PC-9 (cell line): ENCODE data around the gene AQP4. TPM values are rescaled to one million over a fixed set of nuclear protein-coding genes. Genes with fewer than 3 reads are reported as not detected.

Source experiments
- BruUV-seq: library from RNA; stranded (reverse); fragments of 400-500 nt; replicated peaks from 2 replicates; lab custom pipeline; 2021; lab: Mats Ljungman, UMichigan
- CTCF ChIA-PET: fragments of 300-600 bp; sonication (Branson Sonifier 250); formaldehyde crosslinking; loops from one replicate; lab custom pipeline; 2022; ENCODE audit warnings: antibody characterized with exemption; lab: Charles Lee
- POLR2A ChIA-PET: fragments of 300-600 bp; sonication (Branson Sonifier 250); formaldehyde crosslinking; loops from one replicate; lab custom pipeline; 2022; ENCODE audit warnings: antibody characterized with exemption; ENCODE audit not compliant: unreplicated experiment; lab: Charles Lee
- DNase-seq, 2 experiments: peaks; one replicate each; pipeline versions ENCODE4 v3.0.0 to v3.0.0-alpha.2; 2015 to 2022; ENCODE audit warnings: mixed read lengths in 1 of 2
- H2AFZ ChIP-seq: fragments of 200-600 bp; sonication (generic); 2 replicates; pipeline ENCODE4 v1.8.1; 2017; ENCODE audit warnings: antibody characterized with exemption
- H3F3A ChIP-seq: fragments of 200-600 bp; sonication (generic); 2 replicates; pipeline ENCODE4 v1.8.1; 2017; ENCODE audit warnings: antibody characterized with exemption, mild to moderate bottlenecking, low read depth; ENCODE audit not compliant: insufficient read depth
- H3K27ac ChIP-seq: fragments of 200-600 bp; sonication (generic); 2 replicates; pipeline ENCODE4 v1.6.1; 2016; ENCODE audit warnings: mixed run types
- H3K27me3 ChIP-seq: fragments of 200-600 bp; sonication (generic); 2 replicates; pipeline ENCODE4 v1.6.1; 2016; ENCODE audit warnings: low read depth, mixed run types; ENCODE audit not compliant: insufficient read depth
- H3K36me3 ChIP-seq: fragments of 200-600 bp; sonication (generic); 2 replicates; pipeline ENCODE4 v1.6.1; 2016; ENCODE audit warnings: low read depth, mixed run types
- H3K4me1 ChIP-seq: fragments of 200-600 bp; sonication (generic); replicated peaks from 2 replicates; pipeline ENCODE4 v1.6.1; 2016; ENCODE audit warnings: mixed run types; ENCODE audit not compliant: insufficient read depth
- H3K4me2 ChIP-seq: fragments of 200-600 bp; sonication (generic); 2 replicates; pipeline ENCODE4 v1.6.1; 2017; ENCODE audit warnings: mixed run types
- H3K4me3 ChIP-seq: fragments of 200-600 bp; sonication (generic); 2 replicates; pipeline ENCODE4 v1.6.1; 2016; ENCODE audit warnings: mixed run types
- H3K79me2 ChIP-seq: fragments of 200-600 bp; sonication (generic); 2 replicates; pipeline ENCODE4 v1.6.1; 2017; ENCODE audit warnings: low read depth, mixed run types
- H3K9me2 ChIP-seq: fragments of 200-600 bp; sonication (generic); 2 replicates; pipeline ENCODE4 v1.8.1; 2017; ENCODE audit warnings: mild to moderate bottlenecking; ENCODE audit not compliant: insufficient read depth
- H3K9me3 ChIP-seq: fragments of 200-600 bp; sonication (generic); 2 replicates; pipeline ENCODE4 v1.8.1; 2016; ENCODE audit warnings: low read depth; ENCODE audit not compliant: insufficient read depth
- H4K20me1 ChIP-seq: fragments of 200-600 bp; sonication (generic); 2 replicates; pipeline ENCODE4 v1.8.1; 2017; ENCODE audit not compliant: insufficient read depth
- EZH2 ChIP-seq: fragments of 200-600 bp; sonication (generic); IDR thresholded peaks from 2 replicates; pipeline ENCODE4 v1.8.0; 2017; ENCODE audit warnings: antibody characterized with exemption, low read depth
- intact Hi-C: fragments of 100-400 bp; cut with micrococcal nuclease; formaldehyde crosslinking; loops from one replicate; pipeline ENCODE4 v1.10.0; 2022; ENCODE audit not compliant: unreplicated experiment
- total RNA-seq: library from RNA; stranded (reverse); gene quantifications from 2 replicates; pipeline ENCODE4 v1.2.3, GENCODE V29; 2021
- TF ChIP-seq, protein P1 (sequence below): fragments of 200-600 bp; sonication (generic); conservative IDR thresholded peaks from 2 replicates; pipeline ENCODE4 v1.6.1; 2017; ENCODE audit warnings: mixed run types, antibody characterized with exemption, mild to moderate bottlenecking, moderate library complexity

The AQP4 gene
- total RNA-seq, 1 experiment from 2014 or later: not detected

GRCh38 chr18:26840965-26841364 lies 24.5 kb downstream of the AQP4 start:
- H3K36me3 ChIP-seq: no peaks in the 10 kb centered on the region
- no peaks in the 10 kb centered on the region for H3K9me3 ChIP-seq
- no peak overlapping the region for H3K4me2 ChIP-seq
- H3K9me2 ChIP-seq: no peaks in the 10 kb centered on the region
- H2AFZ ChIP-seq: no peak overlapping the region
- no peak for TF ChIP-seq EZH2
- TF ChIP-seq, protein P1, sequence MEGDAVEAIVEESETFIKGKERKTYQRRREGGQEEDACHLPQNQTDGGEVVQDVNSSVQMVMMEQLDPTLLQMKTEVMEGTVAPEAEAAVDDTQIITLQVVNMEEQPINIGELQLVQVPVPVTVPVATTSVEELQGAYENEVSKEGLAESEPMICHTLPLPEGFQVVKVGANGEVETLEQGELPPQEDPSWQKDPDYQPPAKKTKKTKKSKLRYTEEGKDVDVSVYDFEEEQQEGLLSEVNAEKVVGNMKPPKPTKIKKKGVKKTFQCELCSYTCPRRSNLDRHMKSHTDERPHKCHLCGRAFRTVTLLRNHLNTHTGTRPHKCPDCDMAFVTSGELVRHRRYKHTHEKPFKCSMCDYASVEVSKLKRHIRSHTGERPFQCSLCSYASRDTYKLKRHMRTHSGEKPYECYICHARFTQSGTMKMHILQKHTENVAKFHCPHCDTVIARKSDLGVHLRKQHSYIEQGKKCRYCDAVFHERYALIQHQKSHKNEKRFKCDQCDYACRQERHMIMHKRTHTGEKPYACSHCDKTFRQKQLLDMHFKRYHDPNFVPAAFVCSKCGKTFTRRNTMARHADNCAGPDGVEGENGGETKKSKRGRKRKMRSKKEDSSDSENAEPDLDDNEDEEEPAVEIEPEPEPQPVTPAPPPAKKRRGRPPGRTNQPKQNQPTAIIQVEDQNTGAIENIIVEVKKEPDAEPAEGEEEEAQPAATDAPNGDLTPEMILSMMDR: no peak
- H3K79me2 ChIP-seq: no peaks in the 10 kb centered on the region
- H3K27ac ChIP-seq: no peak overlapping the region
- H3K27me3 ChIP-seq: no peaks in the 10 kb centered on the region
- no peak overlapping the region for H3K4me3 ChIP-seq
- intact Hi-C loops: no loop called here
- H3K4me1 ChIP-seq: no peaks in the 10 kb centered on the region
- H4K20me1 ChIP-seq: no peaks in the 10 kb centered on the region
- CTCF ChIA-PET: no interaction called here
- H3F3A ChIP-seq: no peaks in the 10 kb centered on the region
- POLR2A ChIA-PET: no interaction called here
- BruUV-seq: no TSS peak
- no peak for DNase-seq

DNA sequence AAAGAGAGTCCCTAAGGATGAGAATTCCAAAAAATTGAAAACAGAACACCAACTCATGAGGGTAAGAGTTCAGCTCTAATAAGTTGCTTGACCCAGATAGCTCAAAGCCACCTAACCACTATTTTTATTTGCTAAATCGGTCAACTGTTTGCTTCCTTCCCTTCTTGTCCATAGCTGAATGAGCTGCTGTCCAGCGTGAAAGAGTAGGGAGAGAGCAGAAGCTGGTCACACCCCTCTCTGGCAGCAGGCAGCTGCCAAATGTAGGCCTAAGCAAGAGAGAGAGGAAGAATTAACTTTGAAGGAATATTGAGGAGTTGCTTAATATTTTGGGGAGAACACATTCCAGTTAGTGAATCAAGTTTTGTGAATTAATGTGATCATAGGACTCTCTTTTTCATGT lies 25.9 kb downstream of the AQP4 start:
- Histone ChIP-seq H3K4me3 (no peak overlapping the region), H3K4me1 (no peaks in the 10 kb centered on the region), H3K9me3 (no peaks in the 10 kb centered on the region), H2AFZ (no peak overlapping the region), H3K4me2 (no peak overlapping the region), H3K27me3 (no peaks in the 10 kb centered on the region), H4K20me1 (no peaks in the 10 kb centered on the region), H3K27ac (no peak overlapping the region), H3K36me3 (no peaks in the 10 kb centered on the region), H3K9me2 (no peaks in the 10 kb centered on the region), H3K79me2 (no peaks in the 10 kb centered on the region), H3F3A (no peaks in the 10 kb centered on the region)
- POLR2A ChIA-PET: no interaction called here
- intact Hi-C loops: no loop called here
- BruUV-seq: no TSS peak
- TF ChIP-seq EZH2: no peak
- TF ChIP-seq, protein P1: no peak
- no peak for DNase-seq
- CTCF ChIA-PET: no interaction called here

DNA sequence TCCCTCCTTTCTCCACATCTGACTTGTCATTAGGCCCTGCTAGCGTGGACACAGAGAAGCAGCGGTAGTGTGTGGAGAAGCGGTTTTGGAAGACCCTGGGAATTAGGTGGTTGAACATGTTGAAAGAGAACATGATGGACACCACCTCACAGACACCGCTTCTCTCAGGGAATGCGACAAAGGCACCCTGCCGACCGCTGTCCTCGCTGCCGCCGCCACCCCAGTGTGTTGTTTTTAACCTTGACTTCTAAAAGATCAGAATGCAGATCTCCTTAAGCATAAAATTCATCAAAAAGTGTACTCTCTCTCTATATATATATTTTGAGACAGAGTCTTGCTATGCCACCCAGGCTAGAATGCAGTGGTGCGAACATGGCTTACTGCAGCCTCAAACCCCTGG lies 33.2 kb downstream of the AQP4 start:
- H3K79me2 ChIP-seq: no peaks in the 10 kb centered on the region
- CTCF ChIA-PET: no interaction called here
- H3K27me3 ChIP-seq: no peaks in the 10 kb centered on the region
- no peaks in the 10 kb centered on the region for H3K9me2 ChIP-seq
- no peaks in the 10 kb centered on the region for H3K36me3 ChIP-seq
- H3K4me2 ChIP-seq: no peak overlapping the region
- intact Hi-C loops: no loop called here
- H3K27ac ChIP-seq: no peak overlapping the region
- H4K20me1 ChIP-seq: no peaks in the 10 kb centered on the region
- TF ChIP-seq, protein P1: no peak
- TF ChIP-seq EZH2: no peak
- no peaks in the 10 kb centered on the region for H3K4me1 ChIP-seq
- POLR2A ChIA-PET: no interaction called here
- H2AFZ ChIP-seq: no peak overlapping the region
- H3K4me3 ChIP-seq: no peak overlapping the region
- DNase-seq: no peak
- no TSS peak for BruUV-seq
- no peaks in the 10 kb centered on the region for H3F3A ChIP-seq
- H3K9me3 ChIP-seq: no peaks in the 10 kb centered on the region
